HG02884 (cell line): ENCODE results near the gene FHIT.
"Not testable (repeated sequence)": the region's sequence is repeated elsewhere in the genome, so short reads cannot be mapped to it uniquely, and the experiment has no call there.

ENCODE experiments used
- ATAC-seq: cut with Tn5 transposase; IDR thresholded peaks from one replicate; pipeline ENCODE4 v1.9.1; 2021; ENCODE audit warnings: mild to moderate bottlenecking, moderate library complexity; ENCODE audit not compliant: unreplicated experiment

Gene FHIT

GRCh38 chr3:61008153-61008997, 242.9 kb downstream of the FHIT start:
- no peak for ATAC-seq

- ATAC-seq: no peak
These were observed 245.7 kb downstream of the FHIT start for GRCh38 chr3:61005591-61005990.

- no peak for ATAC-seq
These were observed 252.4 kb downstream of the FHIT start for GRCh38 chr3:60998858-60999257.

GRCh38 chr3:60992395-60992794, 258.9 kb downstream of the FHIT start:
- no peak for ATAC-seq

GRCh38 chr3:60990442-60990730, 260.9 kb downstream of the FHIT start:
- ATAC-seq: no peak

GRCh38 chr3:60989626-60990441, 261.4 kb downstream of the FHIT start:
- ATAC-seq: no peak

GRCh38 chr3:60987191-60987590, 264.1 kb downstream of the FHIT start:
- ATAC-seq: not testable (repeated sequence)

- no peak for ATAC-seq
These were observed 264.7 kb downstream of the FHIT start for GRCh38 chr3:60986552-60986951.

GRCh38 chr3:60983906-60984305, 267.3 kb downstream of the FHIT start:
- ATAC-seq: no peak

- ATAC-seq: no peak
These were observed 270.9 kb downstream of the FHIT start for GRCh38 chr3:60980342-60980692.

- ATAC-seq: no peak
These were observed 271.6 kb downstream of the FHIT start for GRCh38 chr3:60979461-60980341.

GRCh38 chr3:60973321-60973720, 277.9 kb downstream of the FHIT start:
- ATAC-seq: no peak

GRCh38 chr3:60972599-60972998, 278.7 kb downstream of the FHIT start:
- no peak for ATAC-seq

- no peak for ATAC-seq
These were observed 280.4 kb downstream of the FHIT start for GRCh38 chr3:60970850-60971249.

- no peak for ATAC-seq
These were observed 284.1 kb downstream of the FHIT start for GRCh38 chr3:60967141-60967540.

- ATAC-seq: no peak
These were observed 293.7 kb downstream of the FHIT start for GRCh38 chr3:60957541-60957940.

- ATAC-seq: no peak
These were observed 294.5 kb downstream of the FHIT start for GRCh38 chr3:60956729-60957128.

- no peak for ATAC-seq
These were observed 296.2 kb downstream of the FHIT start for GRCh38 chr3:60955034-60955433.

GRCh38 chr3:60954048-60954447, 297.2 kb downstream of the FHIT start:
- no peak for ATAC-seq

- no peak for ATAC-seq
These were observed 297.9 kb downstream of the FHIT start for GRCh38 chr3:60953351-60953750.

- ATAC-seq: no peak
These were observed 299.2 kb downstream of the FHIT start for GRCh38 chr3:60952055-60952454.
